Pancreas (tissue), 10 donors: Measurements from ENCODE around the gene IQGAP2. TPM values are rescaled to one million over a fixed set of nuclear protein-coding genes. Genes with fewer than 3 reads are reported as not detected.
A peak's percentile ranks its signal among the peaks of the same experiment; 100 is the strongest.

Experiments
- ATAC-seq, 4 donors: fragments of 200-7000 bp; cut with Tn5 transposase; one replicate each; pipeline versions ENCODE4 v1.8.0 to v1.9.1; 2020; ENCODE audit warnings: mild to moderate bottlenecking in 4 of 4, moderate library complexity in 4 of 4
- DNase-seq, 6 donors: peaks; one replicate each; pipeline ENCODE4 v3.0.0-alpha.2; 2020
- FAIRE-seq: peaks from 2 replicates; lab custom pipeline; 2012; peaks lifted over from hg19 to GRCh38; lab: Jason Lieb, UNC
- H3K27ac ChIP-seq, 4 donors: fragments of 200-600 bp; sonication (generic); 1 replicate in 3 of 4; 2 replicates in 1 of 4; pipeline versions ENCODE4 v1.5.0 to v1.8.0; 2020
- H3K27me3 ChIP-seq, 4 donors: fragments of 200-600 bp; one replicate each; pipeline ENCODE4 v1.8.0; 2021
- H3K36me3 ChIP-seq, 3 donors: fragments of 200-600 bp; sonication (generic) in 1 of 3; one replicate each; pipeline versions ENCODE4 v1.5.0 to v1.8.0; 2020 to 2021
- H3K4me1 ChIP-seq, 3 donors: fragments of 200-600 bp; one replicate each; pipeline ENCODE4 v1.8.0; 2021
- H3K4me3 ChIP-seq, 4 donors: fragments of 200-600 bp; sonication (generic) in 2 of 4; one replicate each; pipeline versions ENCODE4 v1.5.0 to v1.8.0; 2020 to 2021
- H3K9me3 ChIP-seq, 4 donors: fragments of 200-600 bp; one replicate each; pipeline ENCODE4 v1.8.0; 2021
- WGBS, 2 donors: extraction: QIAGEN DNeasy Blood & Tissue Kit; methylation state at CpG; one replicate each; pipeline ENCODE4 v1.1.7; 2013; 5-methylcytosine and 5-hydroxymethylcytosine counted together
- intact Hi-C, 3 donors: fragments of 100-400 bp; cut with DNase I; formaldehyde crosslinking; loops; one replicate each; pipeline versions ENCODE4 v1.11.1 to v1.14.2; 2022
- polyA plus RNA-seq, 2 donors: library from polyadenylated mRNA; stranded (reverse); fragments of 200-250 nt; gene quantifications; one replicate each; pipeline ENCODE4 v1.2.3, GENCODE V29; 2013
- total RNA-seq, 6 donors: library from RNA; stranded (reverse); fragmentation: NEBNext Ultra II Directional in 4 of 6; extraction: Animal tissue kit (Norgen Biotek cat#: 25700) in 4 of 6; gene quantifications; one replicate each; pipeline versions ENCODE4 v1.2.1 to v1.2.4, GENCODE V29; 2021 to 2023
- TF ChIP-seq, protein P1 (sequence below), 4 donors: fragments of 200-600 bp; sonication (generic) in 3 of 4; IDR thresholded peaks; one replicate each; pipeline versions ENCODE4 v1.5.0 to v1.8.0; 2021; ENCODE audit warnings: antibody characterized with exemption in 4 of 4
- donor health status: healthy with polysubstance abuse.
- donor health status: DM: no; HTN: no; CAD: no; lungs with moderate emphysema.
- donor health status: DM: no; HTN: no; CAD: no.
- donor health status: control.
- donor health status: control.
- donor health status: Bipolar disorder and iron deficiency.
- donor health status: DM: yes; HTN: yes; CAD: no.
- donor health status: DM: no; HTN: no; CAD: no.
- donor health status: DM: no; HTN: no; CAD: no.
- donor health status: DM: yes; HTN: yes; CAD: no.

IQGAP2 gene
- total and polyA plus RNA-seq, 8 donors: 14.4 to 54.0 (median 35.2) TPM

DNA sequence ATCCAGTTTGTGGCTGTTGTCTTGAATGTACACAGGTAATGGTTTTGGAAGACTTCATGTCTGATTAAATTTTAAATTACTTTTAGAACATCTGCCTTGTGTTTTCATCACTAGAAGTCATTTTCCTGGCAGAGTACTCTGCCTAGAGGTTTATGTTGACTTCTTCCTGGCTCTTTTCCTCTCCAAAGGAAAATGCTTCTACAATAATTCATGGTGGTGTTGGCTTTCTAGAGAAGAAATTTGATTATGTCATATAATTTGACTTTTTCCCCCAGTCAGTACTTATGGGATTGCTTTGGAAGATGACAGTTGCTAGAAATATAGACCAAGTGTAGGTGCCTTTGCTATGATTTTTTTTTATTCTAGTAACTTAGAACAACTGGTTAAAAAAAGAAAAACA lies 173.4 kb downstream of the IQGAP2 start:
- Histone ChIP-seq H3K27ac (no peak overlapping the region), H3K4me3 (no peak overlapping the region), H3K27me3 (no peaks in the 10 kb centered on the region), H3K4me1 (peaks cover 5 to 10% (median 8%) of the 10 kb centered on the region in 3 donors), H3K36me3 (no peaks in the 10 kb centered on the region), H3K9me3 (no peaks in the 10 kb centered on the region)
- FAIRE-seq: no peak
- TF ChIP-seq, protein P1, sequence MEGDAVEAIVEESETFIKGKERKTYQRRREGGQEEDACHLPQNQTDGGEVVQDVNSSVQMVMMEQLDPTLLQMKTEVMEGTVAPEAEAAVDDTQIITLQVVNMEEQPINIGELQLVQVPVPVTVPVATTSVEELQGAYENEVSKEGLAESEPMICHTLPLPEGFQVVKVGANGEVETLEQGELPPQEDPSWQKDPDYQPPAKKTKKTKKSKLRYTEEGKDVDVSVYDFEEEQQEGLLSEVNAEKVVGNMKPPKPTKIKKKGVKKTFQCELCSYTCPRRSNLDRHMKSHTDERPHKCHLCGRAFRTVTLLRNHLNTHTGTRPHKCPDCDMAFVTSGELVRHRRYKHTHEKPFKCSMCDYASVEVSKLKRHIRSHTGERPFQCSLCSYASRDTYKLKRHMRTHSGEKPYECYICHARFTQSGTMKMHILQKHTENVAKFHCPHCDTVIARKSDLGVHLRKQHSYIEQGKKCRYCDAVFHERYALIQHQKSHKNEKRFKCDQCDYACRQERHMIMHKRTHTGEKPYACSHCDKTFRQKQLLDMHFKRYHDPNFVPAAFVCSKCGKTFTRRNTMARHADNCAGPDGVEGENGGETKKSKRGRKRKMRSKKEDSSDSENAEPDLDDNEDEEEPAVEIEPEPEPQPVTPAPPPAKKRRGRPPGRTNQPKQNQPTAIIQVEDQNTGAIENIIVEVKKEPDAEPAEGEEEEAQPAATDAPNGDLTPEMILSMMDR (IDR thresholded peaks at IDR 0.05): no peak
- intact Hi-C loops: no loop called here
- no peak for DNase-seq
- ATAC-seq: no peak

GRCh38 chr5:76576996-76577395 lies 173.9 kb downstream of the IQGAP2 start:
- intact Hi-C loops: no loop called here
- FAIRE-seq (no peak), ATAC-seq (no peak), DNase-seq (no peak)
- TF ChIP-seq, protein P1 (IDR thresholded peaks at IDR 0.05): no peak
- Histone ChIP-seq H3K36me3 (no peaks in the 10 kb centered on the region), H3K27me3 (no peaks in the 10 kb centered on the region), H3K4me3 (no peak overlapping the region), H3K27ac (no peak overlapping the region), H3K4me1 (peaks cover 10 to 15% (median 11%) of the 10 kb centered on the region in 3 donors), H3K9me3 (no peaks in the 10 kb centered on the region)
- 79 to 81% methylated on average over 4 of the region's 4 CpGs for WGBS, 2 donors

DNA sequence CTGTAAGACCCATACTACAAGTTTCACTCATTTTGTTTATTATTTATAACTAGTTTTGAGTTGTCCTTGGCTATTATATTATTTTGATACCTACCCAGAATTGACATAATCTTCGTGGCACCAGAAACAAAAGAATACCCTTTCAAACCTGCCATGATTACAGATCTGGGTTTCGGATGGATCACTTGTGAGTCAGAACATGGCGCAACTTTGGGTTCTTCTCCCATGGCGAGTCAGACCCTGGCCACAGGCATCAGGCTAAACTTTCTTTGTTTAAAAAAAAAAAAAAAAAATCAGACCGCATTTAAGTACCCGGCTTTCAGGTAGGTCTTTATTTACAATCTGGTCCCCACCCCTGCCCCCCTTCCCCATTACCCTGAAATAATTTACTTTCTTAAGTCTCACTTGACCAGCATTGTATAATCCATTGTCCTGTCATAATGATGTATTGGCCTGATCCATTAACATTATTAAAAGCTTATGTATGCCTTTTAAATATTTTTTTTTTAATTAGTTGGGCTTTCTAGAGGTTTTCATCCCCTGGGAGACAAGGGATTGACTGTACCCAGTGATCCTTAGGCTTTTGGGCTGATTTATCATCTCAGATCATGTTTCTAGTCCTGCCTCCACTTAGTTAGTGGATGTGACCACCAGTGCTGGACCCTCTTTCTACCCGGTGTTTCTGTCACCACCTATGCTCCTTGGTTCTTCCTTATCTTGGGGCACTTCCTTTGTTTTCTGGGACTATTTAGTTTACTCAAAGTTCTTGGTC lies 176.3 kb downstream of the IQGAP2 start:
- Histone ChIP-seq H3K4me1 (peaks cover 25 to 27% (median 27%) of the 10 kb centered on the region in 3 donors), H3K4me3 (no peak overlapping the region), H3K27me3 (no peaks in the 10 kb centered on the region), H3K36me3 (no peaks in the 10 kb centered on the region), H3K9me3 (no peaks in the 10 kb centered on the region), H3K27ac (no peak overlapping the region)
- DNase-seq (no peak), FAIRE-seq (no peak), ATAC-seq (no peak)
- intact Hi-C loops: no loop called here
- TF ChIP-seq, protein P1 (IDR thresholded peaks at IDR 0.05): no peak
- 94 to 97% methylated on average over 7 of the region's 7 CpGs for WGBS, 2 donors

DNA sequence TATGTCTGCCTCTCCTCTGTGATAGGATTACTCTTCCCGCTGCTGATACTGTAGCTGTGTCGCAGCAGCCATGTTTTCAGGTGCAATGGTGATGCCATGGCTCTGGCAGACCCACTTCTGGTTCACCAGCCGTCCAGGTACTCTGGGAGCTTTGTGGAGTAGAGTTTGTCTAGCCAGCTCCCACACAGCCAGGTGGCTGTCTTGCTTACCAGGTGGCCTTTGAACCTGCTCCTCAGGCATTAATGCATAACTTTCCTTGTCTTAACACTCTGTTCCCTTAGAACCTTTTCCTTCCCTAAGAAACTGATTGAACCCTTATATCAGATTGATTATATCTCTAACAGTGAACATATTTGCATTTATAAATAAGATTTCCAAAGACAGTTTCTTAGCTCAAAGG lies 177.9 kb downstream of the IQGAP2 start:
- H3K27ac ChIP-seq: peak overlapping the region in 2 of 4 donors; percentile 33 to 67
- 75 to 80% methylated on average over 3 of the region's 3 CpGs for WGBS, 2 donors
- FAIRE-seq: no peak

More for the DNA sequence above, 177.9 kb downstream of the IQGAP2 start:
- ATAC-seq: peak in 2 of 4 donors; percentile 20 to 42
- Histone ChIP-seq H3K4me3 (no peak overlapping the region), H3K36me3 (no peaks in the 10 kb centered on the region), H3K27me3 (no peaks in the 10 kb centered on the region), H3K4me1 (peaks cover 25 to 27% (median 27%) of the 10 kb centered on the region in 3 donors), H3K9me3 (no peaks in the 10 kb centered on the region)
- intact Hi-C loops: no loop called here
- TF ChIP-seq, protein P1 (IDR thresholded peaks at IDR 0.05): no peak
- DNase-seq: no peak
